Panc1 (cell line): ENCODE results near the gene ZNF652. TPM values are rescaled to one million over a fixed set of nuclear protein-coding genes. Genes with fewer than 3 reads are reported as not detected.

ENCODE experiments used
- ATAC-seq: fragments of 200-7000 bp; cut with Tn5 transposase; 2 replicates; pipeline ENCODE4 v1.9.1; 2020; ENCODE audit warnings: mild to moderate bottlenecking, moderate library complexity
- BruUV-seq: library from RNA; stranded (reverse); fragments of 400-500 nt; replicated peaks from 2 replicates; lab custom pipeline; 2021; lab: Mats Ljungman, UMichigan
- CTCF ChIA-PET: fragments of 300-600 bp; sonication (Branson Sonifier 250); formaldehyde crosslinking; loops from one replicate; lab custom pipeline; 2022; ENCODE audit warnings: antibody characterized with exemption; lab: Charles Lee
- POLR2A ChIA-PET: fragments of 300-600 bp; sonication (Branson Sonifier 250); formaldehyde crosslinking; loops from one replicate; lab custom pipeline; 2022; ENCODE audit warnings: antibody characterized with exemption; lab: Charles Lee
- DNase-seq: peaks from one replicate; pipeline ENCODE4 v3.0.0-alpha.2; 2010; ENCODE audit warnings: low read depth, low spot score
- H3K27ac ChIP-seq: 2 replicates; pipeline ENCODE4 v1.5.1; 2011; ENCODE audit warnings: mild to moderate bottlenecking, low read length, inconsistent platforms
- H3K27me3 ChIP-seq: fragments of 200-500 bp; sonication (Bioruptor generic); 2 replicates; pipeline ENCODE4 v1.6.0; 2014; ENCODE audit warnings: low read length, inconsistent platforms; ENCODE audit not compliant: control insufficient read depth, insufficient read depth
- H3K36me3 ChIP-seq: fragments of 200-500 bp; sonication (Bioruptor generic); 2 replicates; pipeline ENCODE4 v1.5.1; 2014; ENCODE audit warnings: inconsistent platforms, mild to moderate bottlenecking, low read length, moderate library complexity; ENCODE audit not compliant: control insufficient read depth, insufficient read depth
- H3K4me1 ChIP-seq: 2 replicates; pipeline ENCODE4 v1.5.1; 2011; ENCODE audit warnings: inconsistent platforms, mild to moderate bottlenecking, low read length, moderate library complexity; ENCODE audit not compliant: control insufficient read depth, insufficient read depth
- H3K4me3 ChIP-seq, 2 experiments: 2 replicates each; pipeline ENCODE4 v1.5.1; 2011 to 2012; ENCODE audit warnings: low read depth in 2 of 2, low read length in 2 of 2, mild to moderate bottlenecking in 2 of 2, inconsistent platforms in 1 of 2, moderate library complexity in 1 of 2
- H3K9me3 ChIP-seq: fragments of 200-500 bp; sonication (Bioruptor generic); 2 replicates; pipeline ENCODE4 v1.5.1; 2014; ENCODE audit warnings: low read depth, mild to moderate bottlenecking, inconsistent platforms, low read length, moderate library complexity; ENCODE audit not compliant: control insufficient read depth, insufficient read depth
- POLR2AphosphoS5 ChIP-seq: IDR thresholded peaks from 2 replicates; pipeline ENCODE4 v1.6.1; 2012; ENCODE audit warnings: mild to moderate bottlenecking, low read depth, low read length, moderate library complexity
- SIN3A ChIP-seq: IDR thresholded peaks from 2 replicates; pipeline ENCODE4 v1.6.1; 2012; ENCODE audit warnings: low read depth, mild to moderate bottlenecking, low read length, moderate library complexity, borderline replicate concordance; ENCODE audit not compliant: insufficient read depth
- TCF7L2 ChIP-seq: IDR thresholded peaks from 2 replicates; pipeline ENCODE4 v1.6.1; 2011; ENCODE audit warnings: mild to moderate bottlenecking, low read depth, low read length, inconsistent platforms
- in situ Hi-C: cut with HindIII; loops from 2 replicates; pipeline ENCODE4 v1.10.0; 2016; ENCODE audit warnings: low sequenced_read_pairs, low pct_unique_long_range_greater_than_20kb
- intact Hi-C: fragments of 100-400 bp; cut with micrococcal nuclease; formaldehyde crosslinking; loops from one replicate; pipeline ENCODE4 v1.10.0; 2022; ENCODE audit not compliant: unreplicated experiment
- total RNA-seq: library from RNA; stranded (reverse); gene quantifications from one replicate; pipeline ENCODE4 v1.2.1, GENCODE V29; 2021; ENCODE audit not compliant: unreplicated experiment
- TF ChIP-seq, protein P1 (sequence below): fragments of 450-650 bp; IDR thresholded peaks from 2 replicates; pipeline ENCODE4 v1.5.1; 2017; ENCODE audit warnings: mild to moderate bottlenecking
- TF ChIP-seq, protein P2 (sequence below), 2 experiments: IDR thresholded peaks; 2 replicates each; pipeline ENCODE4 v1.6.1; 2011 to 2012; ENCODE audit warnings: low read depth in 2 of 2, control low read depth in 1 of 2, low read length in 1 of 2, mild to moderate bottlenecking in 1 of 2, moderate library complexity in 1 of 2; ENCODE audit not compliant: insufficient read depth in 1 of 2

Gene ZNF652
- total RNA-seq, 1 experiment from 2014 or later = 42.4 TPM

DNA sequence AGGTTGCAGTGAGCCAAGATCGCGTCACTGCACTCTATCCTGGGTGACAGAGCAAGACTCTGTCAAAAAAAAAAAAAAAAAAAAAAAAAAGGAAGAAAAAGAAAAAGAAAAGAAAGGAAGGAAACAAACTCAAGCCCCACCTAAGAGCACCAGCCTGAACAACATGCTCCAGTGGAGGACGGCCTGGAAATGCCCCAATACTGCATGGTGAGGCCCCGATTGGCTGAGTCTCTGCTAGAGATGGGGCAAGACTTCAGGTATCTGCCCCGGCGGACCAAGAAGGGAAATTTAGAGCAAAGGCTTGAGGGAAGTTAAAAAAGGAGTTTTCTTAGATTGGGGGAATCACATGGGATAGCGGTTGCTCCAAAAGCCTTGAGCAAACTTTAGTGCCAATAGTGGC, 10.4 kb upstream of the ZNF652 start:
- Histone ChIP-seq H3K4me3 (no peak overlapping the region), H3K36me3 (no peaks in the 10 kb centered on the region), H3K27me3 (no peaks in the 10 kb centered on the region), H3K27ac (no peak overlapping the region), H3K9me3 (no peaks in the 10 kb centered on the region), H3K4me1 (no peaks in the 10 kb centered on the region)
- DNase-seq (no peak), ATAC-seq (no peak)
- no TSS peak for BruUV-seq
- TF ChIP-seq, protein P1, sequence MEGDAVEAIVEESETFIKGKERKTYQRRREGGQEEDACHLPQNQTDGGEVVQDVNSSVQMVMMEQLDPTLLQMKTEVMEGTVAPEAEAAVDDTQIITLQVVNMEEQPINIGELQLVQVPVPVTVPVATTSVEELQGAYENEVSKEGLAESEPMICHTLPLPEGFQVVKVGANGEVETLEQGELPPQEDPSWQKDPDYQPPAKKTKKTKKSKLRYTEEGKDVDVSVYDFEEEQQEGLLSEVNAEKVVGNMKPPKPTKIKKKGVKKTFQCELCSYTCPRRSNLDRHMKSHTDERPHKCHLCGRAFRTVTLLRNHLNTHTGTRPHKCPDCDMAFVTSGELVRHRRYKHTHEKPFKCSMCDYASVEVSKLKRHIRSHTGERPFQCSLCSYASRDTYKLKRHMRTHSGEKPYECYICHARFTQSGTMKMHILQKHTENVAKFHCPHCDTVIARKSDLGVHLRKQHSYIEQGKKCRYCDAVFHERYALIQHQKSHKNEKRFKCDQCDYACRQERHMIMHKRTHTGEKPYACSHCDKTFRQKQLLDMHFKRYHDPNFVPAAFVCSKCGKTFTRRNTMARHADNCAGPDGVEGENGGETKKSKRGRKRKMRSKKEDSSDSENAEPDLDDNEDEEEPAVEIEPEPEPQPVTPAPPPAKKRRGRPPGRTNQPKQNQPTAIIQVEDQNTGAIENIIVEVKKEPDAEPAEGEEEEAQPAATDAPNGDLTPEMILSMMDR = no peak
- TF ChIP-seq, protein P2, sequence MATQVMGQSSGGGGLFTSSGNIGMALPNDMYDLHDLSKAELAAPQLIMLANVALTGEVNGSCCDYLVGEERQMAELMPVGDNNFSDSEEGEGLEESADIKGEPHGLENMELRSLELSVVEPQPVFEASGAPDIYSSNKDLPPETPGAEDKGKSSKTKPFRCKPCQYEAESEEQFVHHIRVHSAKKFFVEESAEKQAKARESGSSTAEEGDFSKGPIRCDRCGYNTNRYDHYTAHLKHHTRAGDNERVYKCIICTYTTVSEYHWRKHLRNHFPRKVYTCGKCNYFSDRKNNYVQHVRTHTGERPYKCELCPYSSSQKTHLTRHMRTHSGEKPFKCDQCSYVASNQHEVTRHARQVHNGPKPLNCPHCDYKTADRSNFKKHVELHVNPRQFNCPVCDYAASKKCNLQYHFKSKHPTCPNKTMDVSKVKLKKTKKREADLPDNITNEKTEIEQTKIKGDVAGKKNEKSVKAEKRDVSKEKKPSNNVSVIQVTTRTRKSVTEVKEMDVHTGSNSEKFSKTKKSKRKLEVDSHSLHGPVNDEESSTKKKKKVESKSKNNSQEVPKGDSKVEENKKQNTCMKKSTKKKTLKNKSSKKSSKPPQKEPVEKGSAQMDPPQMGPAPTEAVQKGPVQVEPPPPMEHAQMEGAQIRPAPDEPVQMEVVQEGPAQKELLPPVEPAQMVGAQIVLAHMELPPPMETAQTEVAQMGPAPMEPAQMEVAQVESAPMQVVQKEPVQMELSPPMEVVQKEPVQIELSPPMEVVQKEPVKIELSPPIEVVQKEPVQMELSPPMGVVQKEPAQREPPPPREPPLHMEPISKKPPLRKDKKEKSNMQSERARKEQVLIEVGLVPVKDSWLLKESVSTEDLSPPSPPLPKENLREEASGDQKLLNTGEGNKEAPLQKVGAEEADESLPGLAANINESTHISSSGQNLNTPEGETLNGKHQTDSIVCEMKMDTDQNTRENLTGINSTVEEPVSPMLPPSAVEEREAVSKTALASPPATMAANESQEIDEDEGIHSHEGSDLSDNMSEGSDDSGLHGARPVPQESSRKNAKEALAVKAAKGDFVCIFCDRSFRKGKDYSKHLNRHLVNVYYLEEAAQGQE (IDR thresholded peaks at IDR 0.05; ENCODE audit: insufficient read depth in 1 of 2, low read depth in 2 of 2, low read length in 1 of 2) = no peak
- TF ChIP-seq SIN3A (no peak), POLR2AphosphoS5 (no peak), TCF7L2 (no peak)
- CTCF ChIA-PET = interaction anchor here (0.6 kb wide), 1 partner anchor 10 kb away, joined by 3 read pairs; no protein-coding TSS in a partner anchor
- intact Hi-C loops (no loop called here), in situ Hi-C loops (no loop called here)
- POLR2A ChIA-PET = no interaction called here

DNA sequence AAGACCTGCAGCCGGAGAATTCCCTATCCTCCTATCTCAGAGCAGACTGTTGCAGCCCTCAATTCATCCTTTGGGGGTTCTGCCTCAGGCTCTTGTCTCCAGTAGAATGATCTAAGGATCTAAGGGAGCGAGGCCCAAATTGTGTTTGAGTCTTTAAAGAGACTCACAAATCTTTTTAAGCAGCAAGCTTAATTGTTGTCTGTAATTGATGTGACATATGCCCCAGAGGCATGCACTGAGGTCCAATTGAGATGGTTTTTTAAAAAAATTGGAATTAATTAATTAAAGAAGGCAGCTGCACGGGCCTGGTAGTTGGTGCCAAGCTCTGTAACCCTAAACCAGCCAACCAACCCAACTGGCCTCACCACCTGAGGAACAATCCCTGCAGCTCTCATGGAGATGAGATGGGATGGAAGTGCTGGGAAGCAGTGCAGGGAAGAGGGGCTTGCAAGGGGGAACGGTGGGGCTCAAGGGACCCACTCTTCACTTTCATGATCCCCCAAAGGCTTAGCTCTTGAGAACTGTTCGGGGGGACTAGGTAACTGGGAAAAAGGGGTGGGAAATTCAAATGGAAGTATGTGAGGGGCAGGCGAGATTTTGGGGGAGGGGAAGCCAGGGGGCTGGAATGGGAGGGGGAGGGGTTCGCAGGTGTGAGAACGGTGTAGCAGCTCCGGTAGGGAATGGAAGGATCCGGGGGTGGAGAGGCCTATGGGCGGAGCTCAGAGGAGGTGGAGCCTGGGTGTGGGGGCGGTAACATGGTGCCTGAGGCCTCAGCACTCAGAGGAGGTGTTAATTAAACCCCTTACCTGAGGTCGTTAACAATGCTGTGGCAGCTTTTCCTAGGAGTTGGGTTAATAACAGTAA, 9.2 kb upstream of the ZNF652 start:
- ATAC-seq = no peak

More for the DNA sequence above, 9.2 kb upstream of the ZNF652 start:
- no peak overlapping the region for H3K27ac ChIP-seq
- H3K36me3 ChIP-seq = no peaks in the 10 kb centered on the region
- ChIA-PET POLR2A (no interaction called here), CTCF (interaction anchor here (0.6 kb wide), 1 partner anchor 191 kb away, joined by 6 read pairs; no protein-coding TSS in a partner anchor)
- H3K4me3 ChIP-seq = no peak overlapping the region
- no peak for DNase-seq
- in situ Hi-C loops (no loop called here), intact Hi-C loops (no loop called here)
- TF ChIP-seq SIN3A = no peak
- no peak for TF ChIP-seq POLR2AphosphoS5
- TF ChIP-seq, protein P1 = no peak
- TF ChIP-seq TCF7L2 = no peak
- TF ChIP-seq, protein P2 (IDR thresholded peaks at IDR 0.05; ENCODE audit: insufficient read depth in 1 of 2, low read depth in 2 of 2, low read length in 1 of 2) = no peak
- H3K27me3 ChIP-seq = no peaks in the 10 kb centered on the region
- H3K9me3 ChIP-seq = no peaks in the 10 kb centered on the region
- no TSS peak for BruUV-seq
- no peaks in the 10 kb centered on the region for H3K4me1 ChIP-seq
